NCI-H1105 (cell line): ENCODE measurements around the gene KRTAP9-4.
A peak's percentile ranks its signal among the peaks of the same experiment; 100 is the strongest.
"Not testable (repeated sequence)": the region's sequence is repeated elsewhere in the genome, so short reads cannot be mapped to it uniquely, and the experiment has no call there.

Source experiments
- DNase-seq: peaks from one replicate; lab custom pipeline; 2025; lab: John Stamatoyannopoulos, UW

Gene KRTAP9-4, protein sequence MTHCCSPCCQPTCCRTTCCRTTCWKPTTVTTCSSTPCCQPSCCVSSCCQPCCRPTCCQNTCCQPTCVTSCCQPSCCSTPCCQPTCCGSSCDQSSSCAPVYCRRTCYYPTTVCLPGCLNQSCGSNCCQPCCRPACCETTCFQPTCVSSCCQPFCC

GRCh38 chr17:41249637-41250240 lies at the start of gene KRTAP9-4:
Gene KRTAP9-4 (plus strand): TSS chr17:41249687. CDS start chr17:41249721, 34 bp downstream.
- not testable (repeated sequence) for DNase-seq

- peak; percentile 37 for DNase-seq
These were observed 37.5 kb upstream of the KRTAP9-4 start for GRCh38 chr17:41211845-41212466.

- DNase-seq = no peak
These were observed 36.8 kb upstream of the KRTAP9-4 start for GRCh38 chr17:41212524-41213169.

DNA sequence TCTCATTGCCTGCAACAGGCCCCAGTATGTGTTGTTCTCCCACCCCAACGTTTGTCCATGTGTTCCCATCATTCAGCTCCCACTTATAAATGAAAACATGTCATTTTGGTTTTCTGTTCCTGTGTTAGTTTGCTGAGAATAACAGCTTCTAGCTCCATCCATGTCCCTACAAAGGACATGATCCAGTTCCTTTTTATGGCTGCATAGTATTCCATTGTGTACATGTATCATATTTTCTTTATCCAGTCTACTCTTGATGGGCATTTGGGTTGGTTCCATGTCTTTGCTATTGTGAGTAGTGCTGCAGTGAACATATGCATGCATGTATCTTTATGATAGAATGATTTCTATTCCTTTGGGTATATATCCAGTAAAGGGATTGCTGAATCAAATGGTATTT lies 33.8 kb upstream of the KRTAP9-4 start:
- no peak for DNase-seq

DNA sequence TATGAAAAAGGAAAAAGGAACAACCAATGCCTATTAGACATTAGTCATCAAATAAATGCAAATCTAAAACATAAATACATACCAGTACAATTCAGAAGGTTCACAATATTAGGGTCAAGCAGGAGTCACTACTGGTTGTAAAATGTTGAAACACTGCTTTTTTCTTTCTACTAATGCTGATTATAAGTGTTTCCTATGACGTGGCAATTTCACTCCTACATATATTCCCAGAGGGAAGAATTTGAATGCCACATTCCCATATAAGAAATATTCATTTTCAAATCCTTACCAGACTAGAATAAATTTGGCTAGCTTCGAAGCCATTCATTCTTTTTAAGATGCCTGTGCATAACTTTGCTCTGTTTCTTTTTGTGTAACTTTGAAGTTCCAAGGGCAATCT lies 25.7 kb upstream of the KRTAP9-4 start:
- no peak for DNase-seq

- no peak for DNase-seq
These were observed 23.4 kb upstream of the KRTAP9-4 start for GRCh38 chr17:41226051-41226450.

DNA sequence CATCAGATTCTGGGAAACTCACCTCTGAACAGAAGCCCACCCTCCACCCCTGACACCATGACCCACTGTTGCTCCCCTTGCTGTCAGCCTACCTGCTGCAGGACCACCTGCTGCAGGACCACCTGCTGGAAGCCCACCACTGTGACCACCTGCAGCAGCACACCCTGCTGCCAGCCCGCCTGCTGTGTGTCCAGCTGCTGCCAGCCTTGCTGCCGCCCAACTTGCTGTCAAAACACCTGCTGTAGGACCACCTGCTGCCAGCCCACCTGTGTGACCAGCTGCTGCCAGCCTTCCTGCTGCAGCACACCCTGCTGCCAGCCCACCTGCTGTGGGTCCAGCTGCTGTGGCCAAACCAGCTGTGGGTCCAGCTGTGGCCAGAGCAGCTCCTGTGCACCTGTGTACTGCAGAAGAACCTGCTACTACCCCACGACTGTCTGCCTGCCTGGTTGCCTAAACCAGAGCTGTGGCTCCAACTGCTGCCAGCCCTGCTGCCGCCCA lies 22.8 kb upstream of the KRTAP9-4 start, which contains the start of gene KRTAP9-2:
KRTAP9-2 (plus strand) TSS at position 51 of the 498 bp plus-strand sequence; CDS start at position 58, 7 bp downstream.
- not testable (repeated sequence) for DNase-seq

- DNase-seq = no peak
These were observed 19.4 kb upstream of the KRTAP9-4 start for GRCh38 chr17:41230094-41230493.

DNA sequence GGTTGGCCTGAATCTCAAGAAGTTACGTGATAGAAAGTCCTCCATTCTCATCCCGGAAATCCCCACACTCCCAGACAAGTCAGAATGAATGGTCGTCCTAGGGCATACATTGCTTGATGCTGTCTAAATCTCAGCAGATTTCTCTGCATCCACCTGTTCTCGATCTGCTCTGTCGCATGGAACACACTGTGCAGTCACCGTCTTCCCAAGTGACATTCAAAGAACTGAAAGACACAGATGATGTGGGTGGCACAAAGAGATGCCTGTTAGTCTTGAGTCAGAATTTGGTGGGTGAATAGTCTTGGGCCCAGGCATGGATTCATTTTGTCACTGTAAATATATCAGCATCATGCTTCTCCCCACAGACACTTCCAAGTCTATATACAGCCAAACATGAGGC lies 17.8 kb upstream of the KRTAP9-4 start:
- no peak for DNase-seq

GRCh38 chr17:41232399-41233105 lies 16.9 kb upstream of the KRTAP9-4 start, which contains the start of gene KRTAP9-3:
Gene KRTAP9-3 (plus strand): TSS chr17:41232449. CDS start chr17:41232502, 53 bp downstream.
- DNase-seq = not testable (repeated sequence)

DNA sequence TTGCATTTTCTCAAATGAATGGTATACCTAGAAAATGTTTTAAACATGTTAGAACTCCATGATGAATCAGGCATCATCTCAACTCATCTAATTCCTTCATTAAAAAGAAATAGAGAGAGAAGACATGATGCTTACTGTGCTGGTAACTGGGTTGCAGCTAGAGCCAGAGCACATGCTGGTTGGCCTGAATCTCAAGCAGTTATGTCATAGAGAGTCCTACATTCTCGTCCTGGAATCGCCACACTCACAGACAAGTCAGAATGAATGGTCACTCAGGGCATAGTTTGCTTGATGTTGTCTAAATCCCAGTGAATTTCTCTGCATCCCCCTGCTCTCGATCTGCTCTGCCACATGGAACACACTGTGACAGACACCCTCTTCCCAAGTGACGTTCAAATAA lies 12.4 kb upstream of the KRTAP9-4 start:
- not testable (repeated sequence) for DNase-seq

- DNase-seq = not testable (repeated sequence)
These were observed 11.5 kb upstream of the KRTAP9-4 start, which contains the start of gene KRTAP9-8 for GRCh38 chr17:41237949-41238437. Gene KRTAP9-8 (plus strand): TSS chr17:41237999. CDS start chr17:41238052, 53 bp downstream.

- DNase-seq = not testable (repeated sequence)
These were observed 2.3 kb upstream of the KRTAP9-4 start for GRCh38 chr17:41246995-41247787.

DNA sequence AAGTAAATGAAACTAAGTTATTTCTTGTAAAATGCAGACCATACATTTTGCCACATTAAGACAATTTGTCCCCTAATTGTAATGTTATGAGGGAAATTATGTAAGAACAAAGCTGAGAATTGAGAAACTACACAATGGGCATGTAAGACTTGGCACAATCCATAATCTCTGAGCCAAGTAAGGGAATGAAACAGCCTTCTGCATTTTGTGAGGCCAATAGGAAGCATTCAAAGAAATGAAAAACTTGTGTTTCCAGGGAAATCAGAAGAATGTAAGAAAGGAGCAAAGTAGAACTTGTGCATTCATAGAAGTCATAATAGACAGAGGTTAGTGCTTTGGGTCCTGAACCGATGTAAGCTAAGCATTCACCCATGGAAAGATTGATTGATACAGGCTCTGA lies 1.8 kb downstream of the KRTAP9-4 start:
- DNase-seq = no peak

DNA sequence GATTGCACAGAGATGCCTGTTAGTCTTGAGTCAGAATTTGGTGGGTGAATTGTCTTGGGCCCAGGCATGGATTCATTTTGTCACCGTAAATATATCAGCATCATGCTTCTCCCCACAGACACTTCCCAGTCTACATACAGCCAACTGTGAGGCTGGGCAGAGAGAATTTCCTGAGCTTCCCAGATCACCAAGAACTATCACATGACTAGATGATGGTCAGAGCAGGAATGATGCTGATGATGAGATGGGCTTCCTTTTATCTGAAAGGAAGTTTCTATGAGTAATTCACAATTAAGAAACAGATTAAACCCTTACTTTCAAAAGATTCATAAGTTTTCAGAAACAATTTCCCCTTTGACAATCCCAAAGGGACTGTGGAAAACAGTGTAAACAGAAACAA lies 5.4 kb downstream of the KRTAP9-4 start:
- DNase-seq = no peak

DNA sequence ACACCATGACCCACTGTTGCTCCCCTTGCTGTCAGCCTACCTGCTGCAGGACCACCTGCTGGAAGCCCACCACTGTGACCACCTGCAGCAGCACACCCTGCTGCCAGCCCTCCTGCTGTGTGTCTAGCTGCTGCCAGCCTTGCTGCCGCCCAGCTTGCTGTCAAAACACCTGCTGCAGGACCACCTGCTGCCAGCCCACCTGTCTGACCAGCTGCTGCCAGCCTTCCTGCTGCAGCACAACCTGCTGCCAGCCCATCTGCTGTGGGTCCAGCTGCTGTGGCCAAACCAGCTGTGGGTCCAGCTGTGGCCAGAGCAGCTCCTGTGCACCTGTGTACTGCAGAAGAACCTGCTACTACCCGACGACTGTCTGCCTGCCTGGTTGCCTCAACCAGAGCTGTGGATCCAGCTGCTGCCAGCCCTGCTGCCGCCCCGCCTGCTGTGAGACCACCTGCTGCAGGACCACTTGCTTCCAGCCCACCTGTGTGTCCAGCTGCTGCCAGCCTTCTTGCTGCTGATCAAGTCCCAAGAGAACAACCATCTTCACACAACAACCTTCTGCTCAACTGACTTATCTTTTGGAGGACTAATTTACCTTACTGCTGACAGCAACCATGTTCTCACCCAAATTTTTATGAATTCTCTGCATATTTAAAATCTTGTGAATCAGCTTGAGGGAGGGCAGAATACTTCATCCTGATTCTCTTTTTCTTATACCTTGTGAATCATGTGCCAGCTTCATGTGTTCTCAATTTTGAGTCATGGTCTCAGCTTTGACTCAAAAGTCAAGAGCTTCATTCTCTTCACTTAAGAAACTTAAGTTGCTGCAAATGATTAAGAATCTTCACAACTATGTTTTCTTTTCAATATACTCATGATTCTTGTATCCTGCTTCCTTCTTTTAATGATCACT lies 6.1 kb downstream of the KRTAP9-4 start, which contains the start of gene KRTAP9-9:
KRTAP9-9 (plus strand) TSS at position 4 of the 910 bp plus-strand sequence.
- DNase-seq = not testable (repeated sequence)

- no peak for DNase-seq
These were observed 6.8 kb downstream of the KRTAP9-4 start for GRCh38 chr17:41256291-41256685.

- no peak for DNase-seq
These were observed 8.9 kb downstream of the KRTAP9-4 start for GRCh38 chr17:41258406-41258805.

GRCh38 chr17:41263212-41263611 lies 13.7 kb downstream of the KRTAP9-4 start:
- DNase-seq = no peak
